IMR-90 (cell line): ENCODE results near the gene DCANP1. TPM values are rescaled to one million over a fixed set of nuclear protein-coding genes. Genes with fewer than 3 reads are reported as not detected.

Experiments used
- ATAC-seq: fragments of 200-7000 bp; cut with Tn5 transposase; 2 replicates; pipeline ENCODE4 v1.9.1; 2020; ENCODE audit warnings: low read depth, mild to moderate bottlenecking, moderate library complexity
- BruUV-seq: library from RNA; stranded (reverse); fragments of 400-500 nt; replicated peaks from 2 replicates; lab custom pipeline; 2021; lab: Mats Ljungman, UMichigan
- CTCF ChIA-PET: fragments of 300-600 bp; formaldehyde crosslinking; extraction: SDS; loops from one replicate; lab custom pipeline; 2021; ENCODE audit warnings: antibody characterized with exemption; lab: Yijun Ruan, JAX
- POLR2A ChIA-PET: fragments of 300-600 bp; sonication (Branson Sonifier 250); formaldehyde crosslinking; loops from one replicate; lab custom pipeline; 2022; ENCODE audit warnings: antibody characterized with exemption; ENCODE audit not compliant: unreplicated experiment; lab: Charles Lee
- DNase-seq: peaks from one replicate; pipeline ENCODE4 v3.0.0; 2013
- H2AFZ ChIP-seq: replicated peaks from 2 replicates; pipeline ENCODE3; 2013; ENCODE audit warnings: low read length, mild to moderate bottlenecking; ENCODE audit not compliant: poor library complexity
- H2AK5ac ChIP-seq: 2 replicates; pipeline ENCODE4 v1.6.1; 2013; ENCODE audit warnings: low read depth, low read length, inconsistent platforms
- H2AK9ac ChIP-seq: replicated peaks from 2 replicates; pipeline ENCODE3; 2013; ENCODE audit warnings: mild to moderate bottlenecking, low read depth, low read length, moderate library complexity; ENCODE audit not compliant: poor library complexity
- H2BK120ac ChIP-seq: 2 replicates; pipeline ENCODE4 v1.6.1; 2013; ENCODE audit warnings: low read depth, low read length, inconsistent platforms
- H2BK15ac ChIP-seq: 3 replicates; pipeline ENCODE4 v1.6.1; 2013; ENCODE audit warnings: low read depth, low read length, inconsistent platforms
- H2BK20ac ChIP-seq: 2 replicates; pipeline ENCODE4 v1.6.1; 2013; ENCODE audit warnings: low read depth, mild to moderate bottlenecking, inconsistent platforms, low read length, moderate library complexity
- H2BK5ac ChIP-seq: 2 replicates; pipeline ENCODE4 v1.6.1; 2013; ENCODE audit warnings: mild to moderate bottlenecking, low read depth, low read length, inconsistent platforms; ENCODE audit not compliant: poor library complexity, severe bottlenecking
- H3K14ac ChIP-seq: replicated peaks from 2 replicates; pipeline ENCODE4 v1.6.1; 2013; ENCODE audit warnings: low read depth, low read length, inconsistent platforms
- H3K18ac ChIP-seq: 2 replicates; pipeline ENCODE4 v1.6.1; 2013; ENCODE audit warnings: low read depth, low read length, control low read depth
- H3K23ac ChIP-seq: 2 replicates; pipeline ENCODE4 v1.6.1; 2013; ENCODE audit warnings: low read depth, low read length, inconsistent platforms
- H3K27ac ChIP-seq: 2 replicates; pipeline ENCODE4 v1.5.1; 2013; ENCODE audit warnings: mild to moderate bottlenecking, control low read depth, low read length; ENCODE audit not compliant: insufficient read depth
- H3K27me3 ChIP-seq: 2 replicates; pipeline ENCODE4 v1.6.1; 2013; ENCODE audit warnings: low read length; ENCODE audit not compliant: control insufficient read depth, insufficient read depth
- H3K36me3 ChIP-seq: 2 replicates; pipeline ENCODE4 v1.6.1; 2013; ENCODE audit warnings: low read length, mixed read lengths; ENCODE audit not compliant: control insufficient read depth, insufficient read depth
- H3K4ac ChIP-seq: 2 replicates; pipeline ENCODE4 v1.6.1; 2013; ENCODE audit warnings: low read depth, low read length, inconsistent platforms
- H3K4me1 ChIP-seq: 2 replicates; pipeline ENCODE4 v1.6.1; 2013; ENCODE audit warnings: low read length, mixed read lengths; ENCODE audit not compliant: control insufficient read depth, insufficient read depth
- H3K4me2 ChIP-seq: 2 replicates; pipeline ENCODE4 v1.6.1; 2013; ENCODE audit warnings: low read depth, mild to moderate bottlenecking, control low read depth, low read length, moderate library complexity
- H3K4me3 ChIP-seq: 2 replicates; pipeline ENCODE4 v1.5.1; 2013; ENCODE audit warnings: low read depth, mild to moderate bottlenecking, control low read depth, low read length, moderate library complexity; ENCODE audit not compliant: insufficient read depth
- H3K56ac ChIP-seq: 2 replicates; pipeline ENCODE4 v1.6.1; 2013; ENCODE audit warnings: low read length, inconsistent platforms; ENCODE audit not compliant: insufficient read depth; ENCODE audit errors: extremely low read depth
- H3K79me1 ChIP-seq, 2 experiments: 2 replicates each; pipeline ENCODE4 v1.6.1; 2013; ENCODE audit warnings: low read length in 2 of 2, inconsistent platforms in 1 of 2, low read depth in 1 of 2
- H3K9ac ChIP-seq: 2 replicates; pipeline ENCODE4 v1.6.1; 2013; ENCODE audit warnings: low read depth, low read length, control low read depth
- H3K9me1 ChIP-seq: 2 replicates; pipeline ENCODE4 v1.6.1; 2013; ENCODE audit warnings: low read length, inconsistent platforms; ENCODE audit not compliant: insufficient read depth
- H3K9me3 ChIP-seq: 2 replicates; pipeline ENCODE4 v1.6.1; 2013; ENCODE audit warnings: low read length; ENCODE audit not compliant: control insufficient read depth, insufficient read depth
- H4K20me1 ChIP-seq: 2 replicates; pipeline ENCODE4 v1.6.1; 2013; ENCODE audit warnings: low read length, inconsistent platforms; ENCODE audit not compliant: insufficient read depth
- H4K5ac ChIP-seq: 2 replicates; pipeline ENCODE4 v1.6.1; 2013; ENCODE audit warnings: mild to moderate bottlenecking, low read depth, low read length, control low read depth
- H4K8ac ChIP-seq, 2 experiments: 2 replicates each; pipeline ENCODE4 v1.6.1; 2013; ENCODE audit warnings: low read depth in 2 of 2, low read length in 2 of 2, control low read depth in 1 of 2, inconsistent platforms in 1 of 2
- H4K91ac ChIP-seq: 2 replicates; pipeline ENCODE4 v1.6.1; 2013; ENCODE audit warnings: low read depth, low read length, inconsistent platforms; ENCODE audit not compliant: insufficient read depth
- BHLHE40 ChIP-seq: fragments of 150-350 bp; IDR thresholded peaks from 2 replicates; pipeline ENCODE4 v1.6.1; 2016; ENCODE audit warnings: mild to moderate bottlenecking, low read depth, low read length
- CTCF ChIP-seq: conservative IDR thresholded peaks from 2 replicates; pipeline ENCODE4 v1.5.1; 2012; ENCODE audit warnings: mild to moderate bottlenecking, low read depth, low read length, improper control_type of control experiment
- FOS ChIP-seq: fragments of 150-350 bp; IDR thresholded peaks from 2 replicates; pipeline ENCODE4 v1.6.1; 2016; ENCODE audit warnings: low read depth, low read length
- MAFK ChIP-seq: IDR thresholded peaks from 2 replicates; pipeline ENCODE4 v1.6.1; 2012; ENCODE audit warnings: low read depth, low read length, improper control_type of control experiment
- MAZ ChIP-seq: IDR thresholded peaks from 2 replicates; pipeline ENCODE4 v1.6.1; 2012; ENCODE audit warnings: low read depth, mild to moderate bottlenecking, low read length, improper control_type of control experiment, moderate library complexity, borderline replicate concordance
- MXI1 ChIP-seq: IDR thresholded peaks from 2 replicates; pipeline ENCODE4 v1.6.1; 2012; ENCODE audit warnings: low read depth, mild to moderate bottlenecking, low read length, moderate library complexity, borderline replicate concordance
- POLR2A ChIP-seq: IDR thresholded peaks from 2 replicates; pipeline ENCODE4 v1.6.1; 2012; ENCODE audit warnings: mild to moderate bottlenecking, low read depth, low read length
- RAD21 ChIP-seq: IDR thresholded peaks from 2 replicates; pipeline ENCODE4 v1.6.1; 2012; ENCODE audit warnings: low read length, improper control_type of control experiment
- RCOR1 ChIP-seq: IDR thresholded peaks from 2 replicates; pipeline ENCODE4 v1.6.1; 2012; ENCODE audit warnings: mild to moderate bottlenecking, low read length, improper control_type of control experiment; ENCODE audit not compliant: insufficient replicate concordance
- RFX5 ChIP-seq: IDR thresholded peaks from 2 replicates; pipeline ENCODE4 v1.8.0; 2012; ENCODE audit warnings: low read depth, mild to moderate bottlenecking, low read length, moderate library complexity
- SMC3 ChIP-seq: fragments of 150-350 bp; IDR thresholded peaks from 2 replicates; pipeline ENCODE4 v1.6.1; 2016; ENCODE audit warnings: low read depth, mild to moderate bottlenecking, antibody characterized with exemption, low read length, moderate library complexity
- whole genome bisulfite sequencing, 2 experiments: methylation state at CpG; one replicate each; pipeline versions ENCODE4 v1.1.5 to v1.1.7; 2013; ENCODE audit warnings: missing lambda C conversion rate in 2 of 2; ENCODE audit not compliant: insufficient read length in 1 of 2; ENCODE audit errors: extremely low coverage in 2 of 2; 5-methylcytosine and 5-hydroxymethylcytosine counted together
- dilution Hi-C: fragments of 300-500 bp; cut with HindIII; formaldehyde crosslinking; loops from one replicate; pipeline ENCODE4 v1.14.3; 2018; ENCODE audit warnings: low sequenced_read_pairs; ENCODE audit not compliant: unreplicated experiment
- in situ Hi-C: fragments of 300-500 bp; cut with MboI; formaldehyde crosslinking; loops from 3 replicates; pipeline ENCODE4 v1.14.3; 2019; ENCODE audit warnings: low sequenced_read_pairs, inconsistent platforms, mixed read lengths
- intact Hi-C: fragments of 100-400 bp; cut with micrococcal nuclease; formaldehyde crosslinking; loops from 2 replicates; pipeline ENCODE4 v1.10.0; 2022
- polyA plus RNA-seq, 3 experiments: library from polyadenylated mRNA; depleted of rRNA; stranded (reverse); fragments of >200 nt; gene quantifications; 2 replicates each; pipeline ENCODE4 v1.2.3, GENCODE V29; 2012; ENCODE audit warnings: low replicate concordance in 1 of 3
- total RNA-seq: library from RNA; depleted of rRNA; stranded (reverse); fragments of >200 nt; gene quantifications from 2 replicates; pipeline ENCODE4 v1.2.3, GENCODE V29; 2012
- TF ChIP-seq, protein P1 (sequence below): fragments of 150-350 bp; IDR thresholded peaks from 2 replicates; pipeline ENCODE4 v1.6.1; 2017; ENCODE audit warnings: mild to moderate bottlenecking, antibody characterized with exemption, low read length, low read depth
- TF ChIP-seq, protein P2 (sequence below): fragments of 150-350 bp; IDR thresholded peaks from 2 replicates; pipeline ENCODE4 v1.6.1; 2016; ENCODE audit warnings: low read depth, mild to moderate bottlenecking, low read length, moderate library complexity, borderline replicate concordance

Gene DCANP1
- total and polyA plus RNA-seq, 2 of the 4 experiments (the other 2 are of a cell fraction): not detected

DNA sequence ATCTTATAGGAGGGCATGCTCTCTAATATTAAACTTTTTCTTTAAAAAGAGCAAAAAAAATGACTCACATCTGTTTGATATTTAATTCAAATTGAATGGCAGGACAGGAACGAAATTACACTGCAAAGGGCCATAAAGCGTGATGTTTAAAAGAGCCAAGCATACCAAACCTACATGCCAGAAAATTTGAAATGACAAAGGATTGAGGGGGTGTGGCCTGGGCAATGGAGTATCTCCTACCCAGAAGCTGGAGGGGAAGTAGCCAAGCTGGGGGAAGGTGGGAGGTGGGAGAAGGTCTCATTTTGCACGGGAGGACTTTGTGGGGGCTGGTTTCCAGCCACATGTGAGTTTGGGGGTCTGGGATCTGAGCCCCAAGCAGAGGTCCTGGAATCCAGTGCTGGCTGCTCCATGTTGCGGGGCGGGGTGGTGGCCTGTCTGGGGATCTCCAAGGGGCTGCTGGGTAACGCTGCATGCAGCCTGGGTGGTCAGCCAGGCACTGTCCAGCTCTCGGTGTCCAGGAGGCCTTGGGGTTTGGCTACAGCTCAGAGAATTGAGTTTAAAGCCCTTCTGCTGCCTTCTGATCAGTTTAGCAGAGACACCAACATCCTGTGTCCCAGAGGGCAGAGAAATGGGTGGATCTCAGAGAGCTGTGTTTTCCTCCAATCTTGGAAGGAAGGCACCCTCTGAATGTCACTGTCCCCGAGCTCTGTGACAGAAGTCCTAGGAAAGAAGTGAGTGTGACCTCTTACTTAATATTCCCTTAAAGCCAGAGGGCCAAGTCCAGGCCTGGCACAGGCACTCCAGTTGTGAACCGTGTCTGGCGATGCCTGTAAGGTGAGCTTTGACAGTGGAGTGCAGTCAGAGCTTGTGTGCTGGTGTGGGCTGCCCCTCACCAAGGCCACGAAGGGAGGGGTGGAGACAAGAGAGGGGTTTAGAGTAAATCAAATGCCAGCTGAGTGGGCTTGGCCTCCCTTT is 7.6 kb downstream of the DCANP1 start:
- Histone ChIP-seq H2BK20ac (0 out of 2 replicates have a peak overlapping the region, but pooled peaks have one; percentile 28), H2AFZ (peak overlapping the region; percentile 56)
- no peak for DNase-seq
- TF ChIP-seq RAD21 (no peak), FOS (no peak), RCOR1 (no peak), MAZ (no peak), BHLHE40 (no peak), MXI1 (no peak), POLR2A (no peak), RFX5 (no peak), CTCF (no peak), SMC3 (no peak), MAFK (no peak)
- TF ChIP-seq, protein P1, sequence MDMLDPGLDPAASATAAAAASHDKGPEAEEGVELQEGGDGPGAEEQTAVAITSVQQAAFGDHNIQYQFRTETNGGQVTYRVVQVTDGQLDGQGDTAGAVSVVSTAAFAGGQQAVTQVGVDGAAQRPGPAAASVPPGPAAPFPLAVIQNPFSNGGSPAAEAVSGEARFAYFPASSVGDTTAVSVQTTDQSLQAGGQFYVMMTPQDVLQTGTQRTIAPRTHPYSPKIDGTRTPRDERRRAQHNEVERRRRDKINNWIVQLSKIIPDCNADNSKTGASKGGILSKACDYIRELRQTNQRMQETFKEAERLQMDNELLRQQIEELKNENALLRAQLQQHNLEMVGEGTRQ: no peak
- TF ChIP-seq, protein P2, sequence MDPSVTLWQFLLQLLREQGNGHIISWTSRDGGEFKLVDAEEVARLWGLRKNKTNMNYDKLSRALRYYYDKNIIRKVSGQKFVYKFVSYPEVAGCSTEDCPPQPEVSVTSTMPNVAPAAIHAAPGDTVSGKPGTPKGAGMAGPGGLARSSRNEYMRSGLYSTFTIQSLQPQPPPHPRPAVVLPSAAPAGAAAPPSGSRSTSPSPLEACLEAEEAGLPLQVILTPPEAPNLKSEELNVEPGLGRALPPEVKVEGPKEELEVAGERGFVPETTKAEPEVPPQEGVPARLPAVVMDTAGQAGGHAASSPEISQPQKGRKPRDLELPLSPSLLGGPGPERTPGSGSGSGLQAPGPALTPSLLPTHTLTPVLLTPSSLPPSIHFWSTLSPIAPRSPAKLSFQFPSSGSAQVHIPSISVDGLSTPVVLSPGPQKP: no peak

More for the DNA sequence above, 7.6 kb downstream of the DCANP1 start:
- Histone ChIP-seq H4K20me1 (no peaks in the 10 kb centered on the region), H2BK120ac (no peak overlapping the region), H3K9ac (no peak overlapping the region), H4K5ac (no peak overlapping the region), H3K36me3 (no peaks in the 10 kb centered on the region), H3K9me3 (no peaks in the 10 kb centered on the region), H3K27ac (no peak overlapping the region), H3K79me1 (no peaks in the 10 kb centered on the region), H3K14ac (no peak overlapping the region), H3K56ac (no peak overlapping the region), H3K23ac (no peak overlapping the region), H2BK15ac (0 out of 3 replicates have a peak overlapping the region, but pooled peaks have one; percentile 20), H3K18ac (no peak overlapping the region), H3K27me3 (no peaks in the 10 kb centered on the region; the same call in 1 of the 2 replicates), H3K4ac (no peak overlapping the region), H3K9me1 (peaks cover 9% of the 10 kb centered on the region), H2BK5ac (no peak overlapping the region), H3K4me2 (no peak overlapping the region), H4K91ac (no peak overlapping the region), H4K8ac (no peak overlapping the region; a peak in 1 of 4 replicates), H2AK5ac (peak overlapping the region; percentile 58; the same call in 1 of the 2 replicates), H3K4me1 (peaks cover 17% of the 10 kb centered on the region), H2AK9ac (peak overlapping the region; percentile 26), H3K4me3 (no peak overlapping the region)
- BruUV-seq: no TSS peak
- CTCF ChIA-PET: interaction anchor here (1.9 kb wide), 1 partner anchor 13 kb away, joined by 11 read pairs; no protein-coding TSS in a partner anchor
- no peak for ATAC-seq
- intact Hi-C loops: loop anchor here (10.0 kb wide), 1 partner anchor 235 kb away; no protein-coding TSS in a partner anchor
- dilution Hi-C loops: no loop called here
- POLR2A ChIA-PET: no interaction called here
- 89% methylated on average over 4 of the region's 11 CpGs; no CpG with 5 or more reads in 1 of the 2 experiments for WGBS, 2 experiments
- in situ Hi-C loops: no loop called here
